A673 (cell line): ENCODE measurements around the gene SLAMF7. TPM values are rescaled to one million over a fixed set of nuclear protein-coding genes. Genes with fewer than 3 reads are reported as not detected.

ENCODE experiments used
- BruUV-seq: library from RNA; stranded (reverse); fragments of 400-500 nt; replicated peaks from 2 replicates; lab custom pipeline; 2021; lab: Mats Ljungman, UMichigan
- CTCF ChIA-PET: fragments of 300-600 bp; sonication (Branson Sonifier 250); formaldehyde crosslinking; loops from one replicate; lab custom pipeline; 2022; ENCODE audit warnings: antibody characterized with exemption; lab: Charles Lee
- POLR2A ChIA-PET: fragments of 300-600 bp; sonication (Branson Sonifier 250); formaldehyde crosslinking; loops from one replicate; lab custom pipeline; 2022; ENCODE audit warnings: antibody characterized with exemption; ENCODE audit not compliant: low non-redundant PET; lab: Charles Lee
- DNase-seq: peaks from one replicate; pipeline ENCODE4 v3.0.0-alpha.2; 2015; ENCODE audit warnings: low spot score
- H3K27ac ChIP-seq: fragments of 200-600 bp; sonication (generic); 2 replicates; pipeline ENCODE4 v1.5.1; 2016; ENCODE audit warnings: mixed run types, low read depth, mild to moderate bottlenecking, mixed read lengths, antibody characterized with exemption, low read length; ENCODE audit not compliant: poor library complexity, severe bottlenecking
- H3K27me3 ChIP-seq: fragments of 200-600 bp; sonication (generic); replicated peaks from 2 replicates; pipeline ENCODE4 v1.6.1; 2017; ENCODE audit warnings: mixed run types, low read depth, mild to moderate bottlenecking, mixed read lengths, antibody characterized with exemption, low read length; ENCODE audit not compliant: insufficient read depth, poor library complexity
- H3K36me3 ChIP-seq: fragments of 200-600 bp; sonication (generic); 2 replicates; pipeline ENCODE4 v1.6.1; 2016; ENCODE audit warnings: mixed run types, mild to moderate bottlenecking, mixed read lengths, antibody characterized with exemption, low read length; ENCODE audit not compliant: insufficient read depth, poor library complexity, severe bottlenecking
- H3K4me1 ChIP-seq: fragments of 200-600 bp; sonication (generic); 2 replicates; pipeline ENCODE4 v1.6.1; 2017; ENCODE audit warnings: mixed run types, mild to moderate bottlenecking, mixed read lengths, antibody characterized with exemption, low read length; ENCODE audit not compliant: insufficient read depth, poor library complexity, severe bottlenecking
- H3K4me3 ChIP-seq: fragments of 200-600 bp; sonication (generic); 2 replicates; pipeline ENCODE4 v1.5.1; 2016; ENCODE audit warnings: low read depth, mixed run types, mild to moderate bottlenecking, mixed read lengths, low read length; ENCODE audit not compliant: poor library complexity, severe bottlenecking
- H3K9me3 ChIP-seq: fragments of 200-600 bp; sonication (generic); 2 replicates; pipeline ENCODE4 v1.6.1; 2016; ENCODE audit warnings: mixed run types, low read depth, mild to moderate bottlenecking, mixed read lengths, antibody characterized with exemption, low read length; ENCODE audit not compliant: poor library complexity, severe bottlenecking
- CTCF ChIP-seq: fragments of 300-800, 200-600 bp; sonication (generic); conservative IDR thresholded peaks from 2 replicates; pipeline ENCODE4 v1.5.1; 2017; ENCODE audit warnings: low read depth, mild to moderate bottlenecking, antibody characterized with exemption, low read length, moderate library complexity, mixed read lengths
- EZH2 ChIP-seq: fragments of 200-600 bp; sonication (generic); IDR thresholded peaks from 2 replicates; pipeline ENCODE4 v1.6.1; 2017; ENCODE audit warnings: borderline replicate concordance, low read depth, mild to moderate bottlenecking, mixed read lengths, antibody characterized with exemption, low read length; ENCODE audit not compliant: poor library complexity, severe bottlenecking
- intact Hi-C: fragments of 100-400 bp; cut with micrococcal nuclease; formaldehyde crosslinking; loops from one replicate; pipeline ENCODE4 v1.10.0; 2022; ENCODE audit not compliant: unreplicated experiment
- total RNA-seq: library from RNA; stranded (reverse); gene quantifications from 2 replicates; pipeline ENCODE4 v1.2.3, GENCODE V29; 2021

The SLAMF7 gene
- total RNA-seq, 1 experiment from 2014 or later = not detected

GRCh38 chr1:160752924-160753323 is 13.9 kb downstream of the SLAMF7 start:
- no peaks in the 10 kb centered on the region for H3K9me3 ChIP-seq
- intact Hi-C loops = no loop called here
- no peak for DNase-seq
- no peaks in the 10 kb centered on the region for H3K4me1 ChIP-seq
- CTCF ChIA-PET = no interaction called here
- peaks cover 36% of the 10 kb centered on the region for H3K27me3 ChIP-seq
- H3K36me3 ChIP-seq = no peaks in the 10 kb centered on the region
- H3K4me3 ChIP-seq = no peak overlapping the region
- no peak overlapping the region for H3K27ac ChIP-seq
- BruUV-seq = no TSS peak
- POLR2A ChIA-PET = no interaction called here
- TF ChIP-seq CTCF (no peak), EZH2 (no peak)

- intact Hi-C loops = no loop called here
- H3K36me3 ChIP-seq = no peaks in the 10 kb centered on the region
- ChIA-PET CTCF (no interaction called here), POLR2A (no interaction called here)
- DNase-seq = no peak
- no peak for TF ChIP-seq CTCF
- TF ChIP-seq EZH2 = no peak
- BruUV-seq = no TSS peak
- H3K4me3 ChIP-seq = no peak overlapping the region
- H3K4me1 ChIP-seq = no peaks in the 10 kb centered on the region
- H3K9me3 ChIP-seq = no peaks in the 10 kb centered on the region
- H3K27me3 ChIP-seq = peaks cover 36% of the 10 kb centered on the region
- H3K27ac ChIP-seq = no peak overlapping the region
Observed at GRCh38 chr1:160753594-160753993, 14.5 kb downstream of the SLAMF7 start.

- Histone ChIP-seq H3K4me1 (no peaks in the 10 kb centered on the region), H3K4me3 (no peak overlapping the region), H3K27me3 (peaks cover 27% of the 10 kb centered on the region), H3K9me3 (no peaks in the 10 kb centered on the region), H3K27ac (no peak overlapping the region), H3K36me3 (no peaks in the 10 kb centered on the region)
- TF ChIP-seq CTCF (no peak), EZH2 (no peak)
- DNase-seq = no peak
- no TSS peak for BruUV-seq
- ChIA-PET POLR2A (no interaction called here), CTCF (interaction anchor here (0.6 kb wide), 1 partner anchor 485 kb away, joined by 7 read pairs; no protein-coding TSS in a partner anchor)
- intact Hi-C loops = no loop called here
Observed at GRCh38 chr1:160755461-160755860, 16.4 kb downstream of the SLAMF7 start.
